Ovary (tissue), 3 donors: ENCODE data around the gene HIVEP3.

Experiments used
- EP300 ChIP-seq: sonication (generic); formaldehyde crosslinking; IDR thresholded peaks from one replicate; pipeline ENCODE4 v1.6.1; 2017; ENCODE audit warnings: antibody characterized with exemption
- POLR2A ChIP-seq: fragments of 450-650 bp; IDR thresholded peaks from one replicate; pipeline ENCODE4 v1.6.1; 2017; ENCODE audit warnings: antibody characterized with exemption, mild to moderate bottlenecking, moderate library complexity
- TF ChIP-seq, protein P1 (sequence below), 3 donors: fragments of 450-650 bp in 2 of 3; fragments of 200-600 bp in 1 of 3; IDR thresholded peaks; one replicate each; pipeline versions ENCODE4 v1.5.1 to v1.8.0; 2016 to 2022; ENCODE audit warnings: antibody characterized with exemption in 3 of 3, mild to moderate bottlenecking in 1 of 3
- donor health status: DM: no; HTN: no; CAD: no.

DNA sequence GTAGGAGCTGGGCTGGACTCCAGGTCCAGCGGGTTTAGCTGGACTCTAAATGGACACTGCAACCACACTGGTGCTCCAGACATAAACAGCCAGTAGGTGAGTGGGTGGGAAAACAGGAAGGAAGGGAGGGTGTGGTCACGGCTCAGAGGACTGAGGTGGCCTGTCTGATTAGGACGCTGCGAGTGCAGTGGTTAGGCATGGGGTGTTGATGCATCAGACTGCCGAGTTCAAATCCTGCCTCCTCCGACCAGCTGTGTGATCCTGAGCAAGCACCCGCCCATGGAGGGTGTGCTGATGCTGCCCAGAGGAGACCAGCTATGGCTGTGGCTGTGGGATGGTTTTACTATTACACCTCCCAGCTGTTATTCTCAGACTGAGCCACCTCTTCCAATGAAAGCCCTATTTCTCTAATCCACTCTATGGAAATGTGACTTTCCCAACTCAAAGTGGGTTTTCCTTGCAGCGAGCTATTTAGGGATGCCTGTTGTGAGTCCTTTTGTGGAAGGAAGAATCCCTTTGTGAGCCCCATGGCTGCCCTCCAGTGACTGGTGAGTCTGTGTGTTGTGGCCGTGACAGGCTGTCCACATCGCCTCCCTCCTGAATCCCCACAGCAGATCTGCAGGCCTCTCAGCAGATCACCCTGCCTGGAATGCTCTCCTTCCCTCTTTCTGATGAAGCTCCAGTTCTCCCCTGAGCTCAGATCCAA, 377.7 kb downstream of the HIVEP3 start:
- TF ChIP-seq POLR2A (no peak), EP300 (no peak)
- TF ChIP-seq, protein P1, sequence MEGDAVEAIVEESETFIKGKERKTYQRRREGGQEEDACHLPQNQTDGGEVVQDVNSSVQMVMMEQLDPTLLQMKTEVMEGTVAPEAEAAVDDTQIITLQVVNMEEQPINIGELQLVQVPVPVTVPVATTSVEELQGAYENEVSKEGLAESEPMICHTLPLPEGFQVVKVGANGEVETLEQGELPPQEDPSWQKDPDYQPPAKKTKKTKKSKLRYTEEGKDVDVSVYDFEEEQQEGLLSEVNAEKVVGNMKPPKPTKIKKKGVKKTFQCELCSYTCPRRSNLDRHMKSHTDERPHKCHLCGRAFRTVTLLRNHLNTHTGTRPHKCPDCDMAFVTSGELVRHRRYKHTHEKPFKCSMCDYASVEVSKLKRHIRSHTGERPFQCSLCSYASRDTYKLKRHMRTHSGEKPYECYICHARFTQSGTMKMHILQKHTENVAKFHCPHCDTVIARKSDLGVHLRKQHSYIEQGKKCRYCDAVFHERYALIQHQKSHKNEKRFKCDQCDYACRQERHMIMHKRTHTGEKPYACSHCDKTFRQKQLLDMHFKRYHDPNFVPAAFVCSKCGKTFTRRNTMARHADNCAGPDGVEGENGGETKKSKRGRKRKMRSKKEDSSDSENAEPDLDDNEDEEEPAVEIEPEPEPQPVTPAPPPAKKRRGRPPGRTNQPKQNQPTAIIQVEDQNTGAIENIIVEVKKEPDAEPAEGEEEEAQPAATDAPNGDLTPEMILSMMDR (IDR thresholded peaks at IDR 0.05), result no peak
